Measurements from ENCODE around the gene RPS6KA5. TPM values are rescaled to one million over a fixed set of nuclear protein-coding genes. Genes with fewer than 3 reads are reported as not detected.

RPS6KA5 gene
- total RNA-seq, 1 donor from 2014 or later = 11.3 TPM

DNA sequence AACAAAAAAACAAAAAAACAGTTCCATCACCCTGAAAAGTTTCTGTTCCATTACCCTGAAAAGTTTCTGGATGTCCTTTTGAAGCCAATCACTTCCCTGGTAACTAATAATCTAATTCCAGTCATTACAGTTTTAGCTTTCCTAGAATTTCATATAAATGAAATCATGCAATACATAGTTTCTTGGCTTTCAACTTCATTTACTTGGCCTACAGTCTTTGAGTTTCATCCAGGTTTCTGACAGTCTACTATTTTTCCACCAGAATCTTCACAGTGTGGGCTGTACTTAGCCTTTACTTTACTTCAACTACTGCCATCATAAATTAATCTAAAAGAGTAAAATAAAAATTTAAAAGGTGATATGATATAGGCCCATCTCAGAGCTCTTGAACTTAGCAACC lies 55.5 kb downstream of the RPS6KA5 start:
- no peaks in the 10 kb centered on the region for H3K27me3 ChIP-seq (ENCODE audit: low read depth)
- H3K4me3 ChIP-seq = no peak overlapping the region
- no peak for DNase-seq
- TF ChIP-seq, protein P1, sequence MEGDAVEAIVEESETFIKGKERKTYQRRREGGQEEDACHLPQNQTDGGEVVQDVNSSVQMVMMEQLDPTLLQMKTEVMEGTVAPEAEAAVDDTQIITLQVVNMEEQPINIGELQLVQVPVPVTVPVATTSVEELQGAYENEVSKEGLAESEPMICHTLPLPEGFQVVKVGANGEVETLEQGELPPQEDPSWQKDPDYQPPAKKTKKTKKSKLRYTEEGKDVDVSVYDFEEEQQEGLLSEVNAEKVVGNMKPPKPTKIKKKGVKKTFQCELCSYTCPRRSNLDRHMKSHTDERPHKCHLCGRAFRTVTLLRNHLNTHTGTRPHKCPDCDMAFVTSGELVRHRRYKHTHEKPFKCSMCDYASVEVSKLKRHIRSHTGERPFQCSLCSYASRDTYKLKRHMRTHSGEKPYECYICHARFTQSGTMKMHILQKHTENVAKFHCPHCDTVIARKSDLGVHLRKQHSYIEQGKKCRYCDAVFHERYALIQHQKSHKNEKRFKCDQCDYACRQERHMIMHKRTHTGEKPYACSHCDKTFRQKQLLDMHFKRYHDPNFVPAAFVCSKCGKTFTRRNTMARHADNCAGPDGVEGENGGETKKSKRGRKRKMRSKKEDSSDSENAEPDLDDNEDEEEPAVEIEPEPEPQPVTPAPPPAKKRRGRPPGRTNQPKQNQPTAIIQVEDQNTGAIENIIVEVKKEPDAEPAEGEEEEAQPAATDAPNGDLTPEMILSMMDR (IDR thresholded peaks at IDR 0.05) = no peak
- no peaks in the 10 kb centered on the region for H3K36me3 ChIP-seq
- ATAC-seq = no peak
- intact Hi-C loops (cut with DNase I) = no loop called here
- H3K27ac ChIP-seq = no peak overlapping the region
- H3K9me3 ChIP-seq = no peaks in the 10 kb centered on the region
- peaks cover 14% of the 10 kb centered on the region for H3K4me1 ChIP-seq

DNA sequence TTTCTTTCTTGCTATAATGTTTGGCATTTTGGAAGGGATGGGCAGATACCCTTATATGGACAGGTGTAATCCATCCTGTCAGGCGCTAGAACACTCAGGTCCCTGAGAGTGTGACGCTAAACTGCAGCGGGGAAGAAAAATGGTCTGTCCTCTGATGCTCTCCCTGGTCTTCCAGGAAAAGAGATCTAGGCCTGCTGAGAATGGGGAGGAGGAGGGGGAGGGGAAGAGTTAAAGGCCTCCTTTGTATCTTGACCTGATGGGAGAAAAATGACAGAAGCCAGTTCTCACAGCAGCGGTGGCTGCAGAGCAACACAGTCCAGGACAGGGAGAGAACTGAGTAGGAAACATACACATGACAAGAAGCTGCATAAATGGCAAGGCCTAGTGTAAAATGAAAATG lies 61.1 kb downstream of the RPS6KA5 start:
- ATAC-seq = no peak
- no peaks in the 10 kb centered on the region for H3K9me3 ChIP-seq
- no peak overlapping the region for H3K27ac ChIP-seq
- no peak for DNase-seq
- no peaks in the 10 kb centered on the region for H3K36me3 ChIP-seq
- intact Hi-C loops (cut with DNase I) = no loop called here
- TF ChIP-seq, protein P1 (IDR thresholded peaks at IDR 0.05) = no peak
- H3K4me3 ChIP-seq = no peak overlapping the region
- no peaks in the 10 kb centered on the region for H3K27me3 ChIP-seq (ENCODE audit: low read depth)
- no peaks in the 10 kb centered on the region for H3K4me1 ChIP-seq

DNA sequence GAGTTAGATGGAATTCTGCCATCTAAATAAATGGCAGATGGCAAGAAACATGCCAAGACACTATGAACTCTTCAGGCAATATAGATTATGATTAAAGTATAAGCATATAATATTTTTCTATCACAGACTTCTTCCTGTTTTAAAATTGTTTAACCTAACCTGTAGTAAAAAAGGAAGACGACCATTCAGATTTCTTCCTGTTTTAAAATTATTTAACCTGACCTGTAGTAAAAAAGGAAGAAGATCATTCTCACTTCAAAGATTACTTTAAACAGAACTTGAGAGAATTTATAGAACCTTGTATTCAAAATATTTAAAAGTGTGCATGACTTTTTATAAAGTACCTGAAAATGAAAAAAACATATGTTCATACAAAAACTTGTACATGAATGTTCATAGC lies 63.5 kb downstream of the RPS6KA5 start:
- Histone ChIP-seq H3K27ac (no peak overlapping the region), H3K36me3 (no peaks in the 10 kb centered on the region), H3K27me3 (ENCODE audit: low read depth) (no peaks in the 10 kb centered on the region), H3K9me3 (no peaks in the 10 kb centered on the region), H3K4me3 (no peak overlapping the region), H3K4me1 (no peaks in the 10 kb centered on the region)
- DNase-seq (no peak), ATAC-seq (no peak)
- TF ChIP-seq, protein P1 (IDR thresholded peaks at IDR 0.05) = no peak
- intact Hi-C loops (cut with DNase I) = no loop called here

DNA sequence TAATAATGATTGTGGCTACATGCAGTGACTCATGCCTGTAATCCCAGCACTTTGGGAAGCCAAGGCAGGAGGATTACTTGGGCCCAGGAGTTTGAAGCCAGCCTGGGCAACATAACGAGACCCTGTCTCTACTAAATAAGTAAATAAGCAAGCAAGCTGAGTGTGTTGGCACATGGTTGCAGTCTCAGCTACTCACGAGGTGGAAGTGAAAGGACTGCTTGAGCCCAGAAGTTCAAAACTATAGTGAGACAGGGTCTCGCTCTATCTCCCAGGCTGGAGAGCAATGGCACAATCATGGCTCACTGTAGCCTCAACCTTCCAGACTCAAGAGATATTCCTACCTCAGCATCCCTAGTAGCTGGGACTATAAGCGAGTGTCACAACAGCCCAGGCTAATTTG lies 64.7 kb downstream of the RPS6KA5 start:
- TF ChIP-seq, protein P1 (IDR thresholded peaks at IDR 0.05) = no peak
- no peak for ATAC-seq
- no peak for DNase-seq
- Histone ChIP-seq H3K4me1 (no peaks in the 10 kb centered on the region), H3K4me3 (no peak overlapping the region), H3K36me3 (no peaks in the 10 kb centered on the region), H3K27me3 (ENCODE audit: low read depth) (no peaks in the 10 kb centered on the region), H3K27ac (no peak overlapping the region), H3K9me3 (no peaks in the 10 kb centered on the region)
- intact Hi-C loops (cut with DNase I) = no loop called here

DNA sequence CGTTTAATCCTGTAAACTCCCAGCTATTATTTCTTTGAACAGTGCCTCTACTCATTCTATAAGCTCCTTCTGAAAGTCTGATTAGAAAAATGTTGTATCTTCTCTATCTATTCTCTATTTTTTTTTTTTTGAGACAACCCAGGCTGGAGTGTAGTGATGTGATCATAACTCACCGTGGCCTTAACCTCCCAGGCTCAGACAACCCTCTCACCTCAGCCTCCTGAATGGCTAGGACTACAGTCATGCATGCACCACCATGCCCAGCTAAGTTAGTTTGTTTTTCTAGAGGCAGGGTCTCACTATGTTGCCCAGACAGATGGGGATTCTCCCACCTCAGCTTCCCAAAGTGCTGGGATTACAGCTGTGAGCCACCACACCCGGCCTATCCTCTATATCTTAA lies 66.6 kb downstream of the RPS6KA5 start:
- TF ChIP-seq, protein P1 (IDR thresholded peaks at IDR 0.05) = no peak
- no peaks in the 10 kb centered on the region for H3K36me3 ChIP-seq
- no peak for ATAC-seq

More for the DNA sequence above, 66.6 kb downstream of the RPS6KA5 start:
- Histone ChIP-seq H3K4me3 (no peak overlapping the region), H3K4me1 (no peaks in the 10 kb centered on the region), H3K9me3 (no peaks in the 10 kb centered on the region), H3K27me3 (ENCODE audit: low read depth) (no peaks in the 10 kb centered on the region), H3K27ac (no peak overlapping the region)
- intact Hi-C loops (cut with DNase I) = no loop called here
- no peak for DNase-seq
